Measurements from ENCODE around the gene CCM2.

The CCM2 gene

DNA sequence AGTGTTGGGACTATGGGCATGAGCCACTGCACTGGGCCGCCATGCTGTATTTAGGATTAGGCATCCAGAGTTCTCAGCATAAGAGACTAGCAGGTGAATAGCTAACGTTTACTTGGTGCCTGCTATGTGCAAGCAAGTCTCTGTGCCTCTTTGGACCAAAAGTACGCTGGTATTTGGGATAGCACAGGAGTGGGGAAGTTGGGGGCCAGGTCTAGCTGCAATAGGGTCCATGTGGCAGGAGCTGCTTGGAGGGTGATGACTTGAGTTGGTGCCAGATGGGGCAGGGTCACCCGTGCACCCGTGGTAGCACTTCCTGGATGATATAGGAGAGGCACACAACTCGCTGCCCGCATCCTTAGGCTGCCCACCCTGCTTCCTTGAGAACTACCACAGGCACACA lies 66.4 kb downstream of the CCM2 start:
- no peak for DNase-seq (ENCODE audit: low read depth)

DNA sequence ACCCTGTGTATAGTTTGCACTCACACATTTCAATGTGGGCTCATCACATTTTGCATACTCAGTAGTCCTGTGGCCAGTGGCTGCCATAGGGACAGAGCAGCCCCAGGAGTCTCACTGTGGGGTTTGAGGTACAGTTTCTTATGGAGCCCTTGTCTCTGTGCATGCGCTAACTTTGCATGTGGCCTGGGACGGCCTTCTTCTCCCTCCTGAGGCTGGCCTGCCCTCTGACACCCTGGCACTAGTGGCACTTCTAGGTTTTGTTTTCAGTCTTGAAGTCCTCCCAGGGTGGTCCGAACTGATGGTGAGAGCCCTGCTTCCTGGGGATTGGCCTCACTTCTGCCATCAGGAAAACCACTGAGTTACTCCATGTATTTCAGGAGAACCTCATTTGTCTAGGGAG lies 67.6 kb downstream of the CCM2 start:
- no peak for DNase-seq (ENCODE audit: low read depth)

DNA sequence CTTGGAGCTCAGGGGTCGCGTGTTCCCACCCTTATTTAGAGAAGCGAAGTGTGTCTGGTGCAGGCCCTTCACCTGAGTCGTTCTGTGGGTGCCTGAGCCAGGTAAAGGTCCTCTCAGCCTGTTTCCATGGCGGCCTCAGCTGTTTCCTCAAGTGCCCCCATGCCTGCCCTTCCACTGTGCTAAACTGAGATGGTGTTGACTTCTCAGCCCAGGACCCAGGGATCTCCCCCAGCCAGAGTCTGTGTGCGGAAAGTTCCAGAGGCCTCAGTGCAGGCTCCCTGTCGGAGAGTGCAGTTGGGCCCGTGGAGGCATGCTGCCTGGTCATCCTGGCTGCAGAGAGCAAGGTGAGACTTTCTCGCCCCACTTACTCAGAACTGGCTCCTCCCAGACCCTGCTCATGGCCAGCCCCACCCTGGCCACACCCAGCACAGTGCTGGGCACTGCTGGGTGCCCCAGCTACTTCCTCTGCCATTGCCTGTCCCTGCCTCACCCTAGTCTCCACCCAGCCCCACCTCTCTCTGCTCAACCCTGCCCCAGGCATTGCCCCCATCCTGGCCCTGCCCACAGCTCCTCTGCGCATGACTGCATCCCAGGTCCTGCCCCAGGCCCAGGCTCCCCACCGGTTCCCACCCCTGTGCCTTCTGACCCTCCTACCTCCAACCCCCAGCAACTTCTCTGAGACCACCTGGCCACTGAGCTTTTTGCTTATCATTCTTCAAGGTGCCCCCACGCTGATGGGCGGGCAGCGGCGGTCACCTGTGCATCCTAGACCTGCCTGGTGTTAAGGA lies 68.4 kb downstream of the CCM2 start:
- no peak for DNase-seq (ENCODE audit: low read depth)

DNA sequence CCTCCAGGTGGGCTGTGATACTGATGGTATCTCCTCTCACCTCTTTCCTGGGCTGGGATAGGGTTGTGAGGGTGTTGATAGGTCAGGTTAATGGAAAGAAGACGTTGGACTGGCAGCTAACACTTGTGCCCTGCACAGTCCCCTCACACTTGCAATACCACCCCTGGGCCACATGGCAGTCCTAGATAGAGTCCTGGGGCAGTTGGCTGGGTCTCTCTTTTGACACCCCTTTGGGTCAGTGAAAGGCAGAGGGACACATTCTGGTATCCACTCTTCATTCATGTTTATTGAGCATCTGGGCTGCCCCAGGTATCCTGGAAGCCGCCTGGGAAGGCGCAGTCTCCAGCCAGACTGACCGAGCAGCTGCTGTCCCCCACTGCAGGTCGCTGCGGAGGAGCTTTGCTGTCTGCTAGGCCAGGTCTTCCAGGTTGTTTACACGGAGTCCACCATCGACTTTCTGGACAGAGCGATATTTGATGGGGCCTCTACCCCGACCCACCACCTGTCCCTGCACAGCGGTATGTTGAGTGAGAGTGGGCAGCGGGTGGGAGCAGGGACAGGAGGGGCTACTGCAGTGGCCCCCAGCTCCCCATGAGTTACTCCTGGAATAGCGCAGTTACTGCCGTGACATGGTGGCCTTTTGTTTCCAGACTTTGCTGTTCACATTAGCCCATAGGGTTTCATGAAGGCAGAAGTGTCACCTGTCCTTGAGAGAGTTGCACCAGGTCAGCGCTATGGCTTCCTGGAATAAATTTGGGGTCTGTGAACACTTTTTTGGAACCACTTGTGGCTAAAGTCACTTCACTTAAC lies 69.6 kb downstream of the CCM2 start:
- DNase-seq (ENCODE audit: low read depth), result no peak

DNA sequence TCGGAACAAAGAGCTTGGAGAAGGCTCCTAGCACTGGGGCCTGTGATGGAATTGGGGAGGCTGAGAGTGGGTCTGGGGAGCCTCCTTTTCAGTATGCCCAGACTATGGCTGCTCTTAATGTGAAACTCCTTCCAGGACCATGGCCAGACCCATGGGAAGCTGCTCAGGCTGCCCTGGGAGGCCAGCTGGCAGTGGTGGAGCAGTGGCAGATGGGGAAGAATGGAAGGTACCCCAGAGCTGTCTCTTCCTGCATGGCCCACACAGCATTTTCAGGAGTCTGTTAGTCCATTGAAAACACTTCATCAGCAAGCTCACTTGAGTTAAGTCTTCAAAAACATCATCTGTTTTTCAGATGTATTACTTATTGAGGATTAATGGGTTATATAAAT lies 70.2 kb downstream of the CCM2 start:
- no peak for DNase-seq (ENCODE audit: low read depth)

DNA sequence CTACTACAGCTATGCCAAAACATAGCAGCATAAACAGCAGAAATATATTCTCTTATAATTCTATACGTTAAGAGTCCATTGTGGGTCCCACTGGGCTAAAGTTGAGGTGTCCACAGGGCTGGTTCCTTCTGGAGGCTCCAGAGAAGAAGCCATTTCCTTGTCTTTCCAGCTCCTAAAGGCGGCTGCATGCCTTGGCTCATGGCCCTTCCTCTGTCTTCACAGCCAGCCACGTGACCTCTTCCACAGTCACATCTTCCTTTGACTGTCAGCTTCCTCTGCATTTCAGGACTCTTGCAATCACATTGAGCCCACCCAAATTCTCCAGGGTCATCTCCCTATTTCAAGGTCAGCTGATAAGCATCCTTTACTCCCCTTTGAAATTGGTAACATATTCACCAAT lies 71.5 kb downstream of the CCM2 start:
- no peak for DNase-seq (ENCODE audit: low read depth)

DNA sequence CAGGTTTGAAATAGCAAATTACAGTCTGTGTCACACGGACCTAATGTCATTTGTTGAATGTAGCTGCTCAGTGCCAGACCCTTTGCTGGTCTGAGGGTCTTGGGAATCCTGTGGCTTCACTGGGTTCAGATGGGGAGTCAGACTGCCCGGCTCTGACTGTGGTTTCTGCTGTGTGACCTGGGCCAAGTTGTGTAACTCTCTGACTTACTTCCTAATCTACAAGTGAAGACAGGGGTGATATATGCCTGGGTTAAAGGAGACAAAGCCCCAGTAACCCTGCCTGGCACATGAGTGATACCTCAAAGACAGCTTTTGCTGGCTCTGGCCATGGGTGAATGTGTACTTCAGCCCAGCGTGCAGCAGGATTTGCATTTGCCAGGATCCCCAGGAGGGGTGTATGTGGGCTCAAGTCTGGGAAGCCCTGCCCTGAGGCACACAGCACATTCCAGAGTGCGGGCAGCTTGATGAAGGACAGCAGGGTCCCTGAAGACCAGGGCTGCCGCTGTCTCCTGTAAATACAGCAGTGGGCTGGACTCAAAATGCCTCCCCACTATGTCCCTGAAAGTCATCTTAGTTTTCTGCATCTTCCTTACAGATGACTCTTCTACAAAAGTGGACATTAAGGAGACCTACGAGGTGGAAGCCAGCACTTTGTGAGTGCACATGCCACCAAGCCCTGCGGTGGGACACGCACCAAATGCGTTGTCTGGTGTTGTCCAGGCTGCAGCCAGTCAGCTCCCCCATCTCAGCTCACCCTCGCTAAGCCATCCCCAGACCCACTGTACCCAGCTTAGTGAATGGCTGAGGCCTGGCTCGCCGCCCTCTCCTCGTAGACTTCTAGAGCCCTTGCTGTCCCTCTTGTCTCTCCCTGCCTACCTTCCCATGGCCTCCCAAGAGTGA lies 72.4 kb downstream of the CCM2 start:
- DNase-seq (ENCODE audit: low read depth), result no peak

DNA sequence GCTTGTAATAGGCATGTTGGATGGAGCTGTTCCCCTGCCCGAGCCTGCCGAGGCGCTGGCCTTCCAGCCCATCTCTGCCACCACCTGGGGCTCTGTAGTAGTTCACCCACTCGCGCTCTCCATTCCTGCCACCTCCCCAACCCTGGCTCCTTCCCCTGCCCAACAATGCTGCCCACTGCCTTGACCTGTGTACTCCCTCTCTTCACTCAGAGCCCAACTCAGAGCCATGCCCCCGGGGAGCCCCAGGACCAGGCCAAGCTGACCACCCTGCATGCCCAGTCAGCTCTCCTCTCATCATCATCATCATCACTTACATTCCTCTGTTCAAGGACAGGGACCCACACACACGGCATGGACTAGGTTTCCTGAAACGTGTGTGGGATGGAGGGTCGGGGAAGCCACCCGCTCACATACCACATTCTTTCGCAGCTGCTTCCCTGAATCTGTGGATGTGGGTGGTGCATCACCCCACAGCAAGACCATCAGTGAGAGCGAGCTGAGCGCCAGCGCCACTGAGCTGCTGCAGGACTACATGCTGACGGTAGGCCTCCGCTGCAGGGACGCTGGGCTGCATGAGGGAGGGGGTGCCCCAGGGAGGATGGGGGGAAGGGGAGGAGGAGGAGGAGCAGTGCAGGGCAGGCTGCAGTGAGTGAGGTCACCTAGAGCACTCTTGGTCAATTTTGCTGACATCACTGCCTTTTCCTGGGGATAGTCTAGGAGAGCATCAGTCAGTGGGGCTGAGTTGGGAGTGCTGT lies 73.2 kb downstream of the CCM2 start:
- no peak for DNase-seq (ENCODE audit: low read depth)

DNA sequence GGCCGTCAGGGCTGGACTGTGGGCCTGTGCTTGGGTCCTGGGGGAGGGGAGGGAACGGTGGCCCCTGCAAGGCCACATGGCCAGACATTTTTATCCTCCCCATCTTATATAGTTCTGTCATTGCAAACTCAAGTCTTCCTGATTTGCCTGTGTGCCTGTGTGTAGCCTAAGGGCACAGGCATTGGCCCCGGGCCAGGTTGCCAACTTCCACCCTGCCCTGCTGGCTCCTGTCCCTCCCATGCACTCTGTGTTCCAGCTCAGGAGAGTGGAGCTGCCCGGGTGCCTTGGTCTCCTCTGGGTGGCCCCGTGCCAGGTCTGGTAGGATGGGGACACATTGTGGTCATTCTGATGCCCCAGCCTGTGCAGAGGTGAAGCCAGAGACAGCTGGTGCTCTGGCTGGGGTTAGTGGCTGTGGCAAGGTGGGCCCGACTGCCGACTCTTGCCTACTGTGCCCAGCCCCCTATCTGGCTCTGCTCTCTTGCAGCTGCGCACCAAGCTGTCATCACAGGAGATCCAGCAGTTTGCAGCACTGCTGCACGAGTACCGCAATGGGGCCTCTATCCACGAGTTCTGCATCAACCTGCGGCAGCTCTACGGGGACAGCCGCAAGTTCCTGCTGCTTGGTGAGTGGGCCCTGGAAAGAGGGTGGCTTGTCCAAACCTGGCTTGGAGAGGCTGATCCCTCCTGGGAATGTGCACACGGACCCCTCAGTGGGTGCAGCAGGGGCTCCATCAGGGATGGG lies 74.0 kb downstream of the CCM2 start:
- no peak for DNase-seq (ENCODE audit: low read depth)

DNA sequence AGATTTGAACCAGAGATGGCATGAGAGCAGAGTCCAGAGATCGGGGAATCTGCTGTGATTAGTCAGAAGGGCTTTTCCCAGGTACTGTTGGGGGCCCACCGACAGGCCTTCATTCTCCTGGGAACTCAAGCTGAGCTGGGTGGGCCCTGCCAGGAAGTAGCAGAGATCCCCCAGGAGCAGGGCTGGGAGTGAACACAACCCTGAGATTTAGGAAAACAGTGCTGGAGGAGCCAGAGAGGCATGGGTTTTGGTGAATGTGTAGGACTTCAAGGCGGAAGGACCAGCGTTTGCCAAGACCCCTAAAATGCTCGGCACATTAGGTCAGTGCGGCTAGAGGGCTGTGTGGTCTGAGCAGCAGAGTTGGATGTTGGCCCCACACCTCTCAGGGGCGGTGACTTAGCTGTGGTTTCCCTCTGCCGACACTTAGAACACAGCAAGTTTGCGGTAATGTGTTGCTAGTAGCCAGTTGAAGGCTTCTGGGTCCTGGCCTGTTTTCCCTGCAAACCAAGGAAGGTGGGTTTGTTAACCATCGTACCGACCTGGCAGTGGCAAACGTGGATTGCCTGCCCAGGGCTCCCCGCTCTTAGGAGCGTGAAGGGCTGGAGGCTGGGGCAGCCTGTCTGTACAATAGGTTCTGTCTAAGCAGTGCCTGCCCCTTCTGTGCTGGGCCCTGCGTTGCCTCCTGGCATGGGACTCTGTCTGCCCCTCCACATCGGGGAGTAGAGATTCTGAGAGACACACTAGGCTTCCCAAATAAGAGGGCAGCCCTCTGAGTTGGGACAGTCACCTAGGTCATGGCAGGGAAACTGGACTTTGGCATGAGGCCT lies 74.7 kb downstream of the CCM2 start:
- no peak for DNase-seq (ENCODE audit: low read depth)

DNA sequence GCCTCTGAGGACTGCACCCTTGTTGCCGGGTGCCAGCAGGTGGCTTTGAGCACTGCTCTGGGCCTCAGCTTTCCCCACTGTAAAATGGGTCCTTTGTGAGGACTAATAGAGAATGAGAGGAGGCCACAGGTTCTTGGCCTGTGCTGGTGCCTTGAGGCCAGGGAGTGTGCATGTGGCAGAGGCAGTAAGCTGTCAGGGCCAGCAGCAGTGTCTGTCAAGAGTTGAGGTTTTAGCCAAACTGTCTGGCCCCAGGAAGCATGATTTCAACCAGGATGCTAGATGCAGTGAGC lies 75.3 kb downstream of the CCM2 start:
- no peak for DNase-seq (ENCODE audit: low read depth)

DNA sequence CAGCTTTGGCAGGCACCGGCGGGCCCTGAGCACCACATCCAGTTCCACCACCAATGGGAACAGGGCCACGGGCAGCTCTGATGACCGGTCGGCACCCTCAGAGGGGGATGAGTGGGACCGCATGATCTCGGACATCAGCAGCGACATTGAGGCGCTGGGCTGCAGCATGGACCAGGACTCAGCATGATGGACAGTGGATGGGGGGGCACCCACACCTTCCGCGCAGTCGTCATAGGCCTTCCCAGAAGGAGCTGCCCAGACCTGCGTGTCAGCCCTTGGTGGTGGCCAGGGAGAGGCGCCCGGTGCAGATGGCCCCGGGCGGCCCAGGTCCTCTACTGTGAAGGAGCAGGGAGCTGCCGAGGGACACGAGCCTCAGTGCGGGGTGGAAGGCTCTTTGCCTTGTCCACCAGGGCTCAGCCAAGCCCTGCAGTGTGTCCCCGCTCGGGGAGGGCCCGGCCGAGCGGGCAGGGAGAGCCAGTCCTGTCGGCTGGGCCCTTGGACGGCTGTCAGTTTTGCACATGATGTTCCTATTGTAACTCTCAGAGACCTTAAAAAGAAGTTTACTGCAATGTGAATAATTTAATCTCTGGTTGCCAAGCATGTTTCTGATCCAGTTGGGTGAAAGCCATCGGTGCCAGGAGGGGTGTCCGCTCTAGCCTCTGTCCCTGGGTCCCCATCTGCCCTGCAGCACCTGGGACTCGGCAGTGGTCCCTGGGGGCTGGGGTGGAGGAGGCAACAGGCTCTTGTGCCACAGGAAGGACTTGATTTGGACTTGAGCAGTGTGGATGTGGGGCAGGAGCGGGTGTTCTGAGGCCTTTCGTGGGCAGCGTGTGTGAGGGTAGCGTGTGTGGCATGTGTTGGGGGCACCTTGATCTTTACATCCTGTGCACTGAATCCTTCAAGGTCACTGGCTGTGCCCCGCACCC lies 76.1 kb downstream of the CCM2 start:
- DNase-seq (ENCODE audit: low read depth), result no peak

DNA sequence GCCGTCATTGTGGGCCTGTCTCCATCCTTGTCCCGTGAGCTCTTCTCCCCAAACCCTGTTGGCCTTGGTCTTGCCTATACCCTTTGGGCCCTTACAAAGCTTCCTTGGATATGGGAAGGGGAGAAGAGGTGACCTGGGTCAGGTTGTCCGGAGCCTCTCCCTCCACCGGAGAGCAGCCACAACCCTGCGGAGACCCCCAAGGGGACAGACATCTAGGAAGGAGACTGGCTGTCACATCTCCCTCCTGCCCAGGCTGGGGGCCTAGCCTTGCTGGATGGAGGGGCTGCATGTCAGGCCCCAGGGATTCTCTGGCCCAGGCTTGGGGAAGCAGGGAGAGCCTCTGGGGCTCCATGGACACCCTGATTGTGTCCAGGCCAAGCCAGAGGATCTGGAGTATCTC lies 76.9 kb downstream of the CCM2 start:
- no peak for DNase-seq (ENCODE audit: low read depth)

DNA sequence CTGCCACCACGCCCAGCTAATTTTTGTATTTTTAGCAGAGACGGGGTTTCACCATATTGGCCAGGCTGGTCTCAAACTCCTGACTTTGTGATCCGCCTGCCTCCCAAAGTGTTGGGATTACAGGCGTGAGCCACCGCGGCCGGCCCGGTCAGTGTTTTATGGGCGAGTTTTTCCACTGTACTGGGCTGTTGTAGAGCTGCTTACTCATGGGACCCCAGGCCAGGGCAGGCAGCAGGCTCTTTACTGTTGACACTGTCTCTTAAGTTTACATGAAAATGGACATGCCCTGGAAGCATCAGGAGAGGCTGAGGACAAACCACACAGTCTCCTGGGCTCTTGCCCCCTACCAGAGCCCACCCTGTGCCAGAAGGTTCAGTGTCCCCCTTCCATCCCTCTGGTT lies 77.6 kb downstream of the CCM2 start:
- no peak for DNase-seq (ENCODE audit: low read depth)

DNA sequence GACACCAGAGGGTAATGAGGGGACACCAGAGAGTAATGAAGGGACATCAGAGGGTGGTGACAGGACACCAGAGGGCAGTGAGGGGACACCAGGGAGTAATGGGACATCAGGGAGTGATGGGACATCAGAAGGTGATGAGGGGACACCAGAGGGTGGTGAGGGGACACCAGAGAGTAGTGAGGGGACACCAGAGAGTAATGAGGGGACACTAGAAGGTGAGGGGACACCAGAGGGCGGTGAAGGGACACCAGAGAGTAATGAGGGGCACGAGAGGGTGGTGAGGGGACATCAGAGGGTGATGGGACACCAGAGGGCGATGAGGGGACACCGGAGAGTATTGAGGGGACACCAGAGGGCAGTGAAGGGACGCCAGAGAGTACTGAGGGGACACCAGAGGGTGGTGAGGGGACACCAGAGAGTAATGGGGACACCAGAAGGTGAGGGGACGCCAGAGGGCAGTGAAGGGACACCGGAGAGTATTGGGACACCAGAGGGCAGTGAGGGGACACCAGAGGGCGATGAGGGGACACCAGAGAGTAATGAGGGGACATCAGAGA lies 78.2 kb downstream of the CCM2 start:
- no peak for DNase-seq (ENCODE audit: low read depth)

DNA sequence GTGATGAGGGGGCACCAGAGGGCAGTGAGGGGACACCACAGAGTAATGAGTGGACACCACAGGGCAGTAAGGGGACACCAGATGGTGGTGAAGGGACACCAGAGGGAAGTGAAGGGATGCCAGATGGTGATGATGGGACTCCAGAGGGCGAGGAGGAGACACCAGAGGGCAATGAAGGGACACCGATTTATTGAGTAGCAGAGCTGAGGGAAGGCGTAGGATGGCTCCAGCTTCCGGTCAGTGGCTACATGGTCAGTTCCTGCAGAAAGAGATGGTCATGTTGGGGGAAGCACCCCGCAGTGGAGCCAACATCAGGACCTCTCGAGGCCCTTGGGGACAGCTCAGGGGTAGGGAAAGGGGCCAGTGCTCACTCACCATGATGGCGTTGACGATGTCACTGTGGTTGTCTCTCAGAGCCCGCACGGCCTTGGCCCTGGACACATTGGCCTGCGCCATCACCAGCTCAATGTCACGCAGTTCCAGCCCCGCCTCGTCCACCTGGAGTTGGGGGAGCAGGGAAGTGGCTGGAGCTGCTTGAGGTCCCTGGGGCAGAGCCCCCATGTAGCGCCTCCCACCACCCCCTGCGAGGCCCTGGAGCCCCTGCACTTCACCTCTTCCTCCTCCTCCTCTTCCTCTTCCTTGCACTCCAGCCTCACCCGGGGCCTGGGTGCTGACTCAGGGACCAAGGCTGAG lies 80.4 kb downstream of the CCM2 start:
- no peak for DNase-seq (ENCODE audit: low read depth)

DNA sequence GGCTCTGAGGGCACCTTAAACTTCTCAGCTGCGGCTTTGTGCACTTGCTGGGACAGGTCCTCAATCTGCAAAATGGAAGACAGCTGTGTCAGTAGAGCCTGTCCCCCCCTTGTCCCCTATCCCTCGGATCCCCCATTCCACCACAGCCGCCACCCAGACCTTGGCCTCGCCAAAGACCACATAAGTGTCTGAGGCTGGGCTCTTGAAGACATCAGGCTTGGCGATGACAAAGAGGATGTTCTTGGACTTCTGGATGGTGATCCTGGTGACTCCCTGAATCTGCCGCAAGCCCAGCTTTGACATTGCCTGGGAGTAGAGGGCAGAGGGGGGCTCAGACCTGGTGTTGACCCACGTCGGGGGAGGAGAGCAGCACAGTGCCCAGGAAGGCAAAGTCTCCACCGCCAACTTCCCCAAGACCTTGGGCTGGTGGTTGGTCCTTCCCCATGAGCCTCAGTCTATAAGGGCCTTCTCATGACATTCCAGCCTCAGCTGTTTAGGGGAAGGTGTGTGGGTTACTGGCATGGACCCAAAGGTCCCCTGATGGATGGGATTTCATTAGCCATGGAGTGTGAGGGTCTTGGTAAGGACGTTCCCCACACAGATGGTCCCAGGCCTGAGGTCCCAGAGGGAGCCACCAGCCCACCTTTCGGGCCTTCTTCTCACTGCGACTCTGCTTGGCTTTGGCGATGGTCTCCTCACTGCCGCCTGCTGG lies 81.1 kb downstream of the CCM2 start:
- DNase-seq (ENCODE audit: low read depth), result no peak

DNA sequence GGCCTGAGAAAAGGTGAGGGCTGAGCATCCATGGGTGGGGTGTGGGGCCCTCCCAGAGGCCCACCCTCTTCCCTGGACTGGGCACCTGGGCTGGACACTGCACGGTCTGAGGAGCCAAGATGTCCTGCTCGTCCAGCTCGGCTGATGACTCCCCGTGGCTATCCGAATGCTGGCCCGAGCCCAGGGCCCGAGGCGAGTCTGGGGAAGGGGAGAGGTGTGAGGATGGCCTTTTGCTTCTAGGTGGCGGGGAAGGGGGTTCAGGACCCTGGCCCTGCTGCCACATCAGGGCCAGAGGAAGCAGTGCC lies 81.6 kb downstream of the CCM2 start:
- DNase-seq (ENCODE audit: low read depth), result no peak

All from activated T-helper 9 cell treated with anti-CD3 and anti-CD28 coated beads, Interleukin-2, amount 50 U/mL, for 16 hours (primary cell).